ENCODE data around the gene COX8C. TPM values are rescaled to one million over a fixed set of nuclear protein-coding genes. Genes with fewer than 3 reads are reported as not detected.

Gene COX8C
- total RNA-seq, 5 donors from 2014 or later (not counting 1 experiment from before 2014, with no cell fraction given), result not detected

GRCh38 chr14:93304771-93305170, 42.2 kb upstream of the COX8C start:
- Histone ChIP-seq H3K4me3 (ENCODE audit: control insufficient read depth in 1 of 2, extremely low read depth in 1 of 2, low read length in 1 of 2) (no peak overlapping the region), H3K27ac (ENCODE audit: low read length) (no peak overlapping the region), H3K4me1 (ENCODE audit: control insufficient read depth in 1 of 2, extremely low read depth in 1 of 2, insufficient read depth in 2 of 2, low read length in 2 of 2) (no peaks in the 10 kb centered on the region), H3K36me3 (ENCODE audit: control insufficient read depth in 2 of 2, extremely low read depth in 1 of 2, insufficient read depth in 1 of 2, low read length in 1 of 2) (no peaks in the 10 kb centered on the region), H3K27me3 (replicated peaks in 1 of 2; ENCODE audit: control insufficient read depth in 2 of 2, extremely low read depth in 1 of 2, insufficient read depth in 2 of 2, low read length in 1 of 2) (no peaks in the 10 kb centered on the region), H3K9me3 (no peaks in the 10 kb centered on the region)
- Mint-ChIP-seq H3K4me3 (no peak overlapping the region), H3K27ac (no peak overlapping the region), H3K9me3 (no peaks in the 10 kb centered on the region), H3K4me1 (peaks cover 34 to 53% (median 49%) of the 10 kb centered on the region in 3 donors), H3K27me3 (no peaks in the 10 kb centered on the region), H3K36me3 (peaks cover 2% of the 10 kb centered on the region)
- ChIA-PET POLR2A (no interaction called here), CTCF (no interaction called here)
- ATAC-seq (replicated peaks in 1 of 4) (no peak), DNase-seq (no peak)
- WGBS (ENCODE audit: insufficient coverage), result no CpG with 5 or more reads among the region's 1 CpG

- no peaks in the 10 kb centered on the region for H3K9me3 ChIP-seq
- H3K9me3 Mint-ChIP-seq, result no peaks in the 10 kb centered on the region
- H3K27me3 ChIP-seq (replicated peaks in 1 of 2; ENCODE audit: control insufficient read depth in 2 of 2, extremely low read depth in 1 of 2, insufficient read depth in 2 of 2, low read length in 1 of 2), result no peaks in the 10 kb centered on the region
- no peak overlapping the region for H3K27ac ChIP-seq (ENCODE audit: low read length)
- no peaks in the 10 kb centered on the region for H3K4me1 ChIP-seq (ENCODE audit: control insufficient read depth in 1 of 2, extremely low read depth in 1 of 2, insufficient read depth in 2 of 2, low read length in 2 of 2)
- POLR2A ChIA-PET, result no interaction called here
- no peak overlapping the region for H3K27ac Mint-ChIP-seq
- WGBS (ENCODE audit: insufficient coverage), result 86% methylated on average over 1 of the region's 6 CpGs
- H3K4me3 Mint-ChIP-seq, result no peak overlapping the region
- no peaks in the 10 kb centered on the region for H3K36me3 ChIP-seq (ENCODE audit: control insufficient read depth in 2 of 2, extremely low read depth in 1 of 2, insufficient read depth in 1 of 2, low read length in 1 of 2)
- no peak for ATAC-seq (replicated peaks in 1 of 4)
- peaks cover 3% of the 10 kb centered on the region for H3K36me3 Mint-ChIP-seq
- DNase-seq, result no peak
- no peak overlapping the region for H3K4me3 ChIP-seq (ENCODE audit: control insufficient read depth in 1 of 2, extremely low read depth in 1 of 2, low read length in 1 of 2)
- H3K4me1 Mint-ChIP-seq, result peaks cover 26 to 54% (median 49%) of the 10 kb centered on the region in 3 donors
- H3K27me3 Mint-ChIP-seq, result no peaks in the 10 kb centered on the region
- CTCF ChIA-PET, result no interaction called here
Measured at GRCh38 chr14:93305725-93306418, 41.1 kb upstream of the COX8C start.

- no peak overlapping the region for H3K27ac ChIP-seq (ENCODE audit: low read length)
- H3K36me3 ChIP-seq (ENCODE audit: control insufficient read depth in 2 of 2, extremely low read depth in 1 of 2, insufficient read depth in 1 of 2, low read length in 1 of 2), result no peaks in the 10 kb centered on the region
- Mint-ChIP-seq H3K4me1 (peaks cover 31 to 56% (median 51%) of the 10 kb centered on the region in 3 donors), H3K9me3 (no peaks in the 10 kb centered on the region), H3K36me3 (peaks cover 3% of the 10 kb centered on the region), H3K27ac (no peak overlapping the region), H3K27me3 (no peaks in the 10 kb centered on the region), H3K4me3 (no peak overlapping the region)
- H3K4me3 ChIP-seq (ENCODE audit: control insufficient read depth in 1 of 2, extremely low read depth in 1 of 2, low read length in 1 of 2), result no peak overlapping the region
- no peaks in the 10 kb centered on the region for H3K27me3 ChIP-seq (replicated peaks in 1 of 2; ENCODE audit: control insufficient read depth in 2 of 2, extremely low read depth in 1 of 2, insufficient read depth in 2 of 2, low read length in 1 of 2)
- DNase-seq (no peak), ATAC-seq (replicated peaks in 1 of 4) (no peak)
- ChIA-PET CTCF (no interaction called here), POLR2A (no interaction called here)
- no peaks in the 10 kb centered on the region for H3K4me1 ChIP-seq (ENCODE audit: control insufficient read depth in 1 of 2, extremely low read depth in 1 of 2, insufficient read depth in 2 of 2, low read length in 2 of 2)
- no peaks in the 10 kb centered on the region for H3K9me3 ChIP-seq
Measured at GRCh38 chr14:93306812-93307211, 40.2 kb upstream of the COX8C start.

GRCh38 chr14:93308686-93309345, 38.2 kb upstream of the COX8C start:
- Histone ChIP-seq H3K27me3 (replicated peaks in 1 of 2; ENCODE audit: control insufficient read depth in 2 of 2, extremely low read depth in 1 of 2, insufficient read depth in 2 of 2, low read length in 1 of 2) (no peaks in the 10 kb centered on the region), H3K4me3 (ENCODE audit: control insufficient read depth in 1 of 2, extremely low read depth in 1 of 2, low read length in 1 of 2) (no peak overlapping the region), H3K36me3 (ENCODE audit: control insufficient read depth in 2 of 2, extremely low read depth in 1 of 2, insufficient read depth in 1 of 2, low read length in 1 of 2) (no peaks in the 10 kb centered on the region), H3K9me3 (no peaks in the 10 kb centered on the region), H3K27ac (ENCODE audit: low read length) (no peak overlapping the region), H3K4me1 (ENCODE audit: control insufficient read depth in 1 of 2, extremely low read depth in 1 of 2, insufficient read depth in 2 of 2, low read length in 2 of 2) (no peaks in the 10 kb centered on the region)
- ChIA-PET CTCF (no interaction called here), POLR2A (no interaction called here)
- DNase-seq, result no peak
- Mint-ChIP-seq H3K27ac (no peak overlapping the region), H3K4me1 (peaks cover 37 to 58% (median 51%) of the 10 kb centered on the region in 3 donors), H3K9me3 (no peaks in the 10 kb centered on the region), H3K27me3 (no peaks in the 10 kb centered on the region), H3K4me3 (no peak overlapping the region), H3K36me3 (peaks cover 3% of the 10 kb centered on the region)
- ATAC-seq (replicated peaks in 1 of 4), result no peak
- 100% methylated on average over 1 of the region's 2 CpGs for WGBS (ENCODE audit: insufficient coverage)

GRCh38 chr14:93309427-93309966, 37.5 kb upstream of the COX8C start:
- H3K4me3 Mint-ChIP-seq, result no peak overlapping the region

GRCh38 chr14:93311082-93311481, 35.9 kb upstream of the COX8C start:
- CTCF ChIA-PET, result no interaction called here
- Mint-ChIP-seq H3K27me3 (no peaks in the 10 kb centered on the region), H3K4me1 (peaks cover 32 to 48% (median 42%) of the 10 kb centered on the region in 3 donors), H3K9me3 (no peaks in the 10 kb centered on the region), H3K4me3 (no peak overlapping the region), H3K36me3 (peaks cover 3% of the 10 kb centered on the region), H3K27ac (no peak overlapping the region)
- no peak for ATAC-seq (replicated peaks in 1 of 4)
- H3K4me1 ChIP-seq (ENCODE audit: control insufficient read depth in 1 of 2, extremely low read depth in 1 of 2, insufficient read depth in 2 of 2, low read length in 2 of 2), result no peaks in the 10 kb centered on the region
- H3K27me3 ChIP-seq (replicated peaks in 1 of 2; ENCODE audit: control insufficient read depth in 2 of 2, extremely low read depth in 1 of 2, insufficient read depth in 2 of 2, low read length in 1 of 2), result no peaks in the 10 kb centered on the region
- no peak overlapping the region for H3K27ac ChIP-seq (ENCODE audit: low read length)
- POLR2A ChIA-PET, result interaction anchor here in 1 of 2 donors (0.8 kb wide), 1 partner anchor 1531 kb away, joined by 18 read pairs; no protein-coding TSS in a partner anchor
- no peaks in the 10 kb centered on the region for H3K36me3 ChIP-seq (ENCODE audit: control insufficient read depth in 2 of 2, extremely low read depth in 1 of 2, insufficient read depth in 1 of 2, low read length in 1 of 2)
- no peak for DNase-seq
- WGBS (ENCODE audit: insufficient coverage), result no CpG with 5 or more reads among the region's 1 CpG
- no peaks in the 10 kb centered on the region for H3K9me3 ChIP-seq
- H3K4me3 ChIP-seq (ENCODE audit: control insufficient read depth in 1 of 2, extremely low read depth in 1 of 2, low read length in 1 of 2), result no peak overlapping the region

More at GRCh38 chr14:93309427-93309966, 37.5 kb upstream of the COX8C start:
- H3K4me1 Mint-ChIP-seq, result peaks cover 35 to 54% (median 46%) of the 10 kb centered on the region in 3 donors
- POLR2A ChIA-PET, result no interaction called here
- Histone ChIP-seq H3K36me3 (ENCODE audit: control insufficient read depth in 2 of 2, extremely low read depth in 1 of 2, insufficient read depth in 1 of 2, low read length in 1 of 2) (no peaks in the 10 kb centered on the region), H3K27ac (ENCODE audit: low read length) (no peak overlapping the region), H3K27me3 (replicated peaks in 1 of 2; ENCODE audit: control insufficient read depth in 2 of 2, extremely low read depth in 1 of 2, insufficient read depth in 2 of 2, low read length in 1 of 2) (no peaks in the 10 kb centered on the region), H3K4me3 (ENCODE audit: control insufficient read depth in 1 of 2, extremely low read depth in 1 of 2, low read length in 1 of 2) (no peak overlapping the region), H3K9me3 (no peaks in the 10 kb centered on the region), H3K4me1 (ENCODE audit: control insufficient read depth in 1 of 2, extremely low read depth in 1 of 2, insufficient read depth in 2 of 2, low read length in 2 of 2) (no peaks in the 10 kb centered on the region)
- H3K9me3 Mint-ChIP-seq, result no peaks in the 10 kb centered on the region
- H3K27ac Mint-ChIP-seq, result no peak overlapping the region
- DNase-seq (no peak), ATAC-seq (replicated peaks in 1 of 4) (no peak)
- H3K36me3 Mint-ChIP-seq, result peaks cover 3% of the 10 kb centered on the region
- H3K27me3 Mint-ChIP-seq, result no peaks in the 10 kb centered on the region
- WGBS (ENCODE audit: insufficient coverage), result no CpG with 5 or more reads among the region's 2 CpGs
- CTCF ChIA-PET, result no interaction called here
